K562 (cell line): ENCODE results near the gene AP2S1. TPM values are rescaled to one million over a fixed set of nuclear protein-coding genes. Genes with fewer than 3 reads are reported as not detected.

ENCODE experiments used
- ATAC-seq: fragments of 200-7000 bp; cut with Tn5 transposase; 3 replicates; pipeline ENCODE4 v1.9.1; 2020; ENCODE audit warnings: moderate library complexity
- BruUV-seq: library from RNA; stranded (reverse); fragments of 400-500 nt; replicated peaks from 2 replicates; lab custom pipeline; 2021; lab: Mats Ljungman, UMichigan
- CTCF ChIA-PET: fragments of 300-600 bp; formaldehyde crosslinking; extraction: SDS; loops from one replicate; lab custom pipeline; 2021; ENCODE audit warnings: low intra/inter-chr PET ratio; lab: Yijun Ruan, JAX
- POLR2A ChIA-PET: fragments of 300-600, 350-650 bp; sonication (Branson Sonifier 250); formaldehyde crosslinking; extraction: SDS; loops from one replicate; lab custom pipeline; 2021; ENCODE audit warnings: antibody characterized with exemption, inconsistent platforms; lab: Yijun Ruan, JAX
- DNase-seq, 4 experiments: peaks; one replicate each; pipeline versions ENCODE4 v3.0.0 to v3.0.0-alpha.2; 2011 to 2018; ENCODE audit warnings: low spot score in 3 of 4, mixed read lengths in 3 of 4; ENCODE audit errors: extremely low read depth in 1 of 4
- FAIRE-seq: peaks from 2 replicates; lab custom pipeline; 2011; peaks lifted over from hg19 to GRCh38; lab: Jason Lieb, UNC
- H2AFZ ChIP-seq: 2 replicates; pipeline ENCODE4 v1.6.0; 2011; ENCODE audit warnings: low read depth, low read length, control low read depth, inconsistent platforms
- H3K27ac ChIP-seq: fragments of 200-600 bp; 3 replicates; pipeline ENCODE4 v1.8.0; 2011; ENCODE audit warnings: low read depth, mild to moderate bottlenecking, control low read depth, inconsistent platforms, low read length, moderate library complexity, mixed read lengths; ENCODE audit errors: extremely low read depth
- H3K27me3 ChIP-seq, 2 experiments: fragments of 300-600 bp in 1 of 2; 2 replicates in 1 of 2; 3 replicates in 1 of 2; pipeline versions ENCODE4 v1.6.0 to v1.8.0; 2011; ENCODE audit warnings: inconsistent platforms in 2 of 2, low read length in 2 of 2, mild to moderate bottlenecking in 1 of 2, mixed read lengths in 1 of 2, moderate library complexity in 1 of 2; ENCODE audit not compliant: control insufficient read depth in 2 of 2, insufficient read depth in 2 of 2
- H3K36me3 ChIP-seq: fragments of 300-600 bp; 3 replicates; pipeline ENCODE4 v1.8.0; 2011; ENCODE audit warnings: mild to moderate bottlenecking, low read length, inconsistent platforms; ENCODE audit not compliant: control insufficient read depth, insufficient read depth
- H3K4me1 ChIP-seq, 2 experiments: fragments of 200-600 bp in 1 of 2; replicated peaks in 1 of 2; 2 replicates in 1 of 2; 3 replicates in 1 of 2; pipeline versions ENCODE4 v1.5.1 to v1.8.0; 2011; ENCODE audit warnings: inconsistent platforms in 2 of 2, low read length in 2 of 2, mild to moderate bottlenecking in 1 of 2, mixed read lengths in 1 of 2, moderate library complexity in 1 of 2; ENCODE audit not compliant: control insufficient read depth in 2 of 2, insufficient read depth in 2 of 2
- H3K4me2 ChIP-seq: 2 replicates; pipeline ENCODE4 v1.6.1; 2011; ENCODE audit warnings: low read length, control low read depth, inconsistent platforms, mixed read lengths; ENCODE audit not compliant: insufficient read depth
- H3K4me3 ChIP-seq: fragments of 200-600 bp; sonication (generic), shearing (Covaris generic); 2 replicates; pipeline ENCODE4 v1.5.1; 2016; ENCODE audit warnings: control low read depth, inconsistent platforms
- H3K79me2 ChIP-seq: fragments of 200-600 bp; 3 replicates; pipeline ENCODE4 v1.8.0; 2011; ENCODE audit warnings: low read length, inconsistent platforms; ENCODE audit not compliant: control insufficient read depth, insufficient read depth
- H3K9ac ChIP-seq, 2 experiments: 2 replicates each; pipeline versions ENCODE4 v1.6.0 to v1.6.1; 2011; ENCODE audit warnings: low read depth in 2 of 2, low read length in 2 of 2, control low read depth in 1 of 2, inconsistent platforms in 1 of 2, mild to moderate bottlenecking in 1 of 2, mixed read lengths in 1 of 2; ENCODE audit not compliant: insufficient read depth in 1 of 2
- H3K9me1 ChIP-seq: one replicate; pipeline ENCODE4 v1.6.0; 2011; ENCODE audit warnings: inconsistent platforms, mild to moderate bottlenecking, low read length, moderate library complexity; ENCODE audit not compliant: control insufficient read depth, insufficient read depth
- H3K9me3 ChIP-seq: replicated peaks from 2 replicates; pipeline ENCODE4 v1.5.1; 2011; ENCODE audit warnings: low read depth, low read length, inconsistent platforms; ENCODE audit not compliant: control insufficient read depth, insufficient read depth
- H4K20me1 ChIP-seq: replicated peaks from 2 replicates; pipeline ENCODE4 v1.6.1; 2011; ENCODE audit warnings: low read length, inconsistent platforms, mixed read lengths; ENCODE audit not compliant: control insufficient read depth, insufficient read depth
- BRF1 ChIP-seq: IDR thresholded peaks from 3 replicates; pipeline ENCODE4 v1.6.1; 2011; ENCODE audit warnings: borderline replicate concordance, mild to moderate bottlenecking; ENCODE audit not compliant: insufficient read length; ENCODE audit errors: extremely low read depth
- CBX8 ChIP-seq: fragments of 200-600 bp; sonication (generic); IDR thresholded peaks from 2 replicates; pipeline ENCODE4 v1.6.1; 2012; ENCODE audit warnings: borderline replicate concordance, mixed run types, low read depth, mild to moderate bottlenecking, moderate library complexity, mixed read lengths, low read length, control low read depth, inconsistent platforms; ENCODE audit not compliant: poor library complexity, severe bottlenecking; ENCODE audit errors: extremely low read depth
- CTBP1 ChIP-seq: fragments of 450-650 bp; IDR thresholded peaks from 2 replicates; pipeline ENCODE4 v1.6.1; 2016; ENCODE audit warnings: borderline replicate concordance
- NONO ChIP-seq, 2 experiments: fragments of 200-400 bp in 1 of 2; fragments of 450-650 bp in 1 of 2; formaldehyde crosslinking in 1 of 2; IDR thresholded peaks; 2 replicates each; pipeline ENCODE4 v1.6.1; 2017; ENCODE audit warnings: low read depth in 2 of 2, mild to moderate bottlenecking in 2 of 2, moderate library complexity in 2 of 2, low read length in 1 of 2
- PHB ChIP-seq: fragments of 250-450 bp; sonication (Bioruptor Pico); IDR thresholded peaks from 2 replicates; pipeline ENCODE4 v1.5.0; 2021
- POLR2G ChIP-seq: fragments of 200-400 bp; formaldehyde crosslinking; IDR thresholded peaks from 2 replicates; pipeline ENCODE4 v1.6.1; 2017; ENCODE audit warnings: low read depth, mild to moderate bottlenecking, antibody characterized with exemption, low read length, moderate library complexity
- RFX5 ChIP-seq: IDR thresholded peaks from 2 replicates; pipeline ENCODE4 v1.6.1; 2011; ENCODE audit warnings: low read depth, mild to moderate bottlenecking, improper control_type of control experiment, low read length
- SIX5 ChIP-seq, 2 experiments: IDR thresholded peaks; 2 replicates each; pipeline ENCODE4 v1.6.1; 2011; ENCODE audit warnings: low read length in 2 of 2, borderline replicate concordance in 1 of 2, low read depth in 1 of 2, mild to moderate bottlenecking in 1 of 2, moderate library complexity in 1 of 2; ENCODE audit not compliant: insufficient read depth in 1 of 2
- SMAD3 ChIP-seq: fragments of 450-650 bp; formaldehyde crosslinking; conservative IDR thresholded peaks from 2 replicates; pipeline ENCODE4 v1.4.0; 2020; ENCODE audit warnings: mild to moderate bottlenecking
- SMARCA4 ChIP-seq: fragments of 450-650 bp; IDR thresholded peaks from 2 replicates; pipeline ENCODE4 v1.6.1; 2016
- SRSF7 ChIP-seq: fragments of 200-400 bp; formaldehyde crosslinking; optimal IDR thresholded peaks from 2 replicates; pipeline ENCODE3; 2017; ENCODE audit warnings: mild to moderate bottlenecking, low read depth, low read length
- THRAP3 ChIP-seq: fragments of 450-650 bp; IDR thresholded peaks from 2 replicates; pipeline ENCODE4 v1.6.1; 2016; ENCODE audit warnings: mild to moderate bottlenecking, inconsistent platforms, borderline replicate concordance
- WGBS: fragments of 100-300 bp; shearing (Covaris generic); methylation state at CpG from one replicate; pipeline ENCODE4 v1.1.6; 2016; ENCODE audit warnings: low coverage, mixed read lengths; ENCODE audit not compliant: insufficient coverage; ENCODE audit errors: missing lambda C conversion rate; 5-methylcytosine and 5-hydroxymethylcytosine counted together
- in situ Hi-C: fragments of 300-500 bp; cut with MboI; formaldehyde crosslinking; loops from 4 replicates; pipeline ENCODE4 v1.15.0; 2018; ENCODE audit warnings: inconsistent platforms, mixed read lengths
- intact Hi-C: fragments of 100-400 bp; cut with micrococcal nuclease; formaldehyde crosslinking; loops from 2 replicates; pipeline ENCODE4 v1.14.2; 2022
- polyA plus RNA-seq, 8 experiments: library from polyadenylated mRNA; depleted of rRNA in 4 of 8; stranded (reverse) in 5 of 8; unstranded in 3 of 8; fragments of >200 nt; fragmentation: Nextera tagmentation in 2 of 8; fragmentation: Illumina TruSeq in 1 of 8; extraction: Ambion mirVana in 2 of 8; extraction: Trizol in 1 of 8; gene quantifications; 2 replicates each; pipeline versions ENCODE4 v1.2.1 to v1.2.3, GENCODE V29; 2011 to 2014; ENCODE audit warnings: inconsistent platforms in 1 of 8, missing spikeins in 1 of 8
- total RNA-seq, 7 experiments: library from RNA; depleted of rRNA in 6 of 7; stranded (reverse); fragments of >200 nt in 6 of 7; fragmentation: Illumina TruSeq in 2 of 7; extraction: Trizol in 2 of 7; gene quantifications; 2 replicates each; pipeline versions ENCODE4 v1.2.1 to v1.2.3, GENCODE V29; 2011 to 2021; ENCODE audit warnings: low replicate concordance in 1 of 7
- TF ChIP-seq, protein P1 (sequence below), 2 experiments: fragments of 450-650 bp; IDR thresholded peaks; 2 replicates each; pipeline ENCODE4 v1.6.1; 2016
- TF ChIP-seq, protein P2 (sequence below): fragments of 250-450 bp; sonication (Bioruptor Pico); IDR thresholded peaks from 2 replicates; pipeline ENCODE4 v1.5.0; 2021; ENCODE audit warnings: mild to moderate bottlenecking, moderate library complexity

Gene AP2S1
- total and polyA plus RNA-seq, 9 of the 15 experiments (the other 6 are each of a cell fraction or from before 2014, with no cell fraction given), result 32.4 to 294 (median 136) TPM

DNA sequence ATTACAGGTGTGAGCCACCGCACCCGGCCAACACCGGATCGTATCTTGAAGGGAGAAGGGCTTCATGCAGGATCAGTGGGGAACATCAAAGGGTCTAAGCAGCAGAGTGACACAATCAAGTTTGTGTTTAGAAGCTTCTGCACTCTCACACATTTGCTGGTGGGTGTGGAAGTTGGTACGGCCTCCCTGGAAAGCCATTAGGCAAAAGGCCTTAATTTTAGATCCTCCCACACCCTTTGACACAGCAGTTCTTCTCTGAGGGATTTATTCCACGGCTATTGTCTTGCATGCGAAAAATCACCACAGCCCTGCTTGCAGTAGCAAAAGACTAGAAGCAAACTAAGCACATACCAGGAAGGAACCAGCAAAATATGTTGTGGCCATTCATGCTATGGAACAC lies 44.0 kb downstream of the AP2S1 start:
- in situ Hi-C loops (no loop called here), intact Hi-C loops (no loop called here)
- no peak overlapping the region for H2AFZ ChIP-seq
- POLR2A ChIA-PET, result interaction anchor here (0.5 to 1.4 kb wide), 5 partner anchors 11 to 200 kb away, joined by 3 to 7 read pairs (median 4); partner anchors contain the start of gene SLC1A5
- no peak for TF ChIP-seq RFX5
- no peak for TF ChIP-seq SMARCA4
- no peak for TF ChIP-seq BRF1
- TF ChIP-seq, protein P1, sequence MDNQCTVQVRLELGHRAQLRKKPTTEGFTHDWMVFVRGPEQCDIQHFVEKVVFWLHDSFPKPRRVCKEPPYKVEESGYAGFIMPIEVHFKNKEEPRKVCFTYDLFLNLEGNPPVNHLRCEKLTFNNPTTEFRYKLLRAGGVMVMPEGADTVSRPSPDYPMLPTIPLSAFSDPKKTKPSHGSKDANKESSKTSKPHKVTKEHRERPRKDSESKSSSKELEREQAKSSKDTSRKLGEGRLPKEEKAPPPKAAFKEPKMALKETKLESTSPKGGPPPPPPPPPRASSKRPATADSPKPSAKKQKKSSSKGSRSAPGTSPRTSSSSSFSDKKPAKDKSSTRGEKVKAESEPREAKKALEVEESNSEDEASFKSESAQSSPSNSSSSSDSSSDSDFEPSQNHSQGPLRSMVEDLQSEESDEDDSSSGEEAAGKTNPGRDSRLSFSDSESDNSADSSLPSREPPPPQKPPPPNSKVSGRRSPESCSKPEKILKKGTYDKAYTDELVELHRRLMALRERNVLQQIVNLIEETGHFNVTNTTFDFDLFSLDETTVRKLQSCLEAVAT (IDR thresholded peaks at IDR 0.05), result no peak
- no peak for TF ChIP-seq SIX5 (IDR thresholded peaks at IDR 0.05; ENCODE audit: borderline replicate concordance in 1 of 2, insufficient read depth in 1 of 2, low read depth in 1 of 2, low read length in 2 of 2)
- no peak for TF ChIP-seq SRSF7
- no peak for TF ChIP-seq SMAD3 (CRISPR knock-in tag)
- no peak for TF ChIP-seq CTBP1
- TF ChIP-seq POLR2G, result no peak
- no peak for TF ChIP-seq THRAP3
- no peak for TF ChIP-seq PHB (CRISPR knock-in tag)
- TF ChIP-seq, protein P2, sequence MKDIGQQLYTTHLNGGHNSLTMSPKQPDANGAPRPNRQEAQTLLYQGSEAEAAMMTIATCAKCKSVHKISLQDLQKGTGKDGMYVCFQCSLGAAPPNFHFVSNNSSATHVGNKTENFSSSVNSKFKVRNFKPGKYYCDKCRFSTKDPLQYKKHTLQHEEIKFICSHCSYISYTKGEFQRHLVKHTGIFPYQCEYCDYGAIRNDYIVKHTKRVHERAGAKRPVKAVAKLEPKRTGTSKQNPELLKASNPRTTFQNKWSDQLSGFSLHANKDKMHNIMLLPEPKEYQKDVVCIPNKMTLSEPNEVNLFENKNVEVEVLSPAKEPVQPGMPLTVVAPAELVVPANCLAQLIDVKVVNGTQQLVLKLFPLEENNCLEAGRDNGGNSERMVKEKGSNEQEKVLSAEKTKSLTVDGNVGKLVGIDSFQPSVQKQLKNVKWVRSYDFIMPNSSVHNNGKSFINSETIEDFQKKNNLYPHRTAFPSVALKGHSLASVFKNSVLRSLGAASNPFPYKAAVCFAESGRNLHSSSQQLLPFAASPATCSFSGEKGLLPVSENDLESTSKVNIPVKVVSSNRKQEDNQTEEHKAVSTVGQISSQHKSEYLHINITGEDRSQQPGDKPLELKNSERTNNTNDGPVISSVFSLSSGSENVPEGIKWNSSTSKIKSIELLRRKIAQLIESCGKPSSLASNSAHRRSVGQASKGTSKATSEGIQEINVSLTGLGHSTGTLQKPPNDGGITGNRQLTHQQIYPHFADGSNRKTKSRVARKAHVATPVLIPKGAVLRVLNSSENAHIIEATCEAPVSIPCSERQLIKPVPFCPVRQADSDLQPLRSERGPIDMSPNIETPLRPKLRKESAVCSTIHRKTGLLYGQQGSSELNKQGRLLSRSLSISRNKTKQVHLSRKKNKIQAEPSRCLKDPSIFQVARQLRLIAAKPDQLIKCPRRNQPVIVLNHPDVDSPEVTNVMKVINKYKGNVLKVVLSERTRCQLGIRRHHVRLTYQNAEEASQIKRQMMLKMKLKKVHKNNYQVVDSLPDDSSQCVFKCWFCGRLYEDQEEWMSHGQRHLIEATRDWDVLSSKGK (CRISPR knock-in tag), result no peak
- TF ChIP-seq NONO (IDR thresholded peaks at IDR 0.05; ENCODE audit: low read depth in 2 of 2, low read length in 1 of 2), result no peak
- TF ChIP-seq CBX8, result no peak
- CTCF ChIA-PET, result no interaction called here
- no peak overlapping the region for H3K4me3 ChIP-seq
- H3K79me2 ChIP-seq, result no peaks in the 10 kb centered on the region
- no peak overlapping the region for H3K9ac ChIP-seq
- no peak overlapping the region for H3K4me2 ChIP-seq
- BruUV-seq, result no TSS peak
- H3K36me3 ChIP-seq, result no peaks in the 10 kb centered on the region
- 70% methylated on average over 7 of the region's 7 CpGs for WGBS
- ATAC-seq (no peak), DNase-seq (no peak), FAIRE-seq (no peak)
- no peaks in the 10 kb centered on the region for H3K9me1 ChIP-seq
- peaks cover 5 to 8% of the 10 kb centered on the region in 2 experiments; a peak in 4 of 5 replicates for H3K4me1 ChIP-seq
- H4K20me1 ChIP-seq, result no peaks in the 10 kb centered on the region
- H3K27me3 ChIP-seq, result no peaks in the 10 kb centered on the region
- H3K9me3 ChIP-seq, result no peaks in the 10 kb centered on the region
- no peak overlapping the region for H3K27ac ChIP-seq
